HG03432 (cell line): ENCODE data around the gene CTNND2.

Experiments used
- ATAC-seq: cut with Tn5 transposase; IDR thresholded peaks from one replicate; pipeline ENCODE4 v1.9.1; 2021; ENCODE audit warnings: mild to moderate bottlenecking, moderate library complexity; ENCODE audit not compliant: unreplicated experiment

CTNND2 gene

DNA sequence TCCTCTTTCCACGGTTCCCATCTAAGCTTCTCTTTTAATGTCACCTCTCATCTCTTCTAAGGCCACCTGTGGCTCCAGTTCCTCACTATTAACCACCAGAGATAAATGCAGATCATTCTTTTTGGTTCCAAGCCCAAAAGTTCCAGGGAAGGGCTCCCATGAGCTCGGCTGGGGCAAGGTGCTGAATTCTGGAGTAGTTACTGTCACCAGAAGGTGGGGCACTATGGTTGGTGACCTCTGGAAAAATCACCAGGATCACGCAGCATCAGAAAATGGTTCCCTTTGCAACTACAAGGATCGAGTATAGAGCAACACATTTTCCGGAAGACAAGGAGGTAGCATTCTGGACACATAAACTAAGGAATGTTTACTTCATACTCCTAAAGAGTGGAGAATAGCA, 614.5 kb downstream of the CTNND2 start:
- no peak for ATAC-seq

DNA sequence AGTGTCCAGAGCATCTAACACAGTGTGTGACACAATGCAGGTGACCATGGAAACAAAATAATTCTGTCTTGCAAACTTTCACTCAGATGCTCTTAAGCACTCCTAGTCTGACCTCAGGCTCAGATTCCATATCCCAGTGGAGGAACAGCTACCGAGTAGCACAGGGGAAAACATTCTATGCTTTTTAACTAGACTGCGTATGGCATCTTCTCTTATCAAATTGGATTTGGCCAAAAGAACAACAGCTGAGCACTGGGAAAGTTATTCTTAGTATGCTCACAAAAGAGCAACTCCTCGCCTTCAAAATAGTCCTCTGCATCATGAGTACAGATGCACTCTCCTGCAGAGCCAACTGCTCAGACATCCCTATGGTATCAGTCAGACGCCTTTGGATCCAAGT, 615.0 kb downstream of the CTNND2 start:
- no peak for ATAC-seq

DNA sequence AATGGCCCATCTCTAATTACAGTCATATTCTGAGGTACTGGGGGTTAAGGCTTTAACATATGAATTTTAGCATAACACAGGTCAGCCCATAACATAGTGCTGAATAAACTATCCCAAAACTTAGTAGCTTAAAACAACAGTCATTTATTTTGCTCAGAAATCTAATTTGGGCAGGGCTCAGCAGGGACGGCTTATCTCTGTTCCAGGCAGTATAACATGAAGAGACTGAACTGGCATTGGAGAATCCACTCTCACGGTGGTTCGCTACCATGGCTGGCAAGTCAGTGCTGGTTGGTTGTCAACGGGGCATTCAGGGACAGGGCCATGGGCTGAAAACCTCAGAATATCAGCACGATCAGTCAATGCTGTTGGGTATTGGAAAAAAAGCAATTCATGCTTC, 622.4 kb downstream of the CTNND2 start:
- ATAC-seq: no peak

DNA sequence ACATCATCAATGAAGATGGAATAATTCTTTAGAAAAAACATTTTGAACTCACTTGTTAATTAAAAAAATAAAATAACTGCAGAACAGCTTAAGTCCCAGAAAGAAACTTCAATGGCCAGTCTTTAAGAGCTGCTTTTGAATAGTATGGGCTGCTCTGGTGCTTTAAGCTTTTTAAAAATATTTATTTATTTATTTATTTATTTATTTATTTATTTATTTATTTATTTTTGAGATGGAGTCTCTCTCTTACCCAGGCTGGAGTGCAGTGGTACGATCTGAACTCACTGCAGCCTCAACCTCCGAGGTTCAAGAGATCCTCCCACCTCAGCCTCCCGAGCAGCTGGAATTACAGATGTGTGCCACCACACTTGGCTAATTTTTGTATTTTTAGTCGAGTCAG, 626.9 kb downstream of the CTNND2 start:
- ATAC-seq: no peak

DNA sequence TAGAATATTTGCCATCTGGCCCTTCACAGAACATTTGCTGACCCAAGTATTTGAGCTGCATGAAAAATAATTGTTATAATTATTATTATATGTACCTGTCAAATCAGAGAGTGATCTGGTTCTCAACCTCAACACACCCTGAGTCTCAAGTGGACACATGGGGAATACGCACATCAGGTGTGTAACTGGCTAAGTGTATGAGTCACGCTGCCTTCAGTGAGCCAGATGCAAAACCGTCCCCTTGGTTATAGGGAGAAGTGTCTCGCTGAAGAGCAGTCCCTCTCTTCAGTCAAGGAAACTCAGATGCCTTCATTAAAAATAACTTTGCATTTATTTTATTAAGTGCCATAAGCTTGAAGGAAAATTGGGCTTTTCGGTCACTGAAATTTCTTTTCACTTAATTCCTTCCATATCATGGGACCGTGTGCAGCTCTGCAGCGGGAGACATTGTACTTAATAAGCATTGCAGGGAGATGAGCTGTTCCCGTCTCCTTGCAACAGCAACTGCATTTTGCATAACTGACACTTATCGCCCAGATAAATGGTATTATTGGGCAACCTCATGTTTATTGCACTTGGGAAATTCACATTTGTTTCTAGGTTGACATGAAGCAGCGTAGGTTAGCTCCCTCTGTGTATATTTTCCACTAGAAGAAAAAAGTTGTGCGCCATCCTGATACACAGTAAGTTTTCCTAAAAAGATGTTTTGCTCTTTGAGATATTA, 630.9 kb downstream of the CTNND2 start:
- no peak for ATAC-seq

DNA sequence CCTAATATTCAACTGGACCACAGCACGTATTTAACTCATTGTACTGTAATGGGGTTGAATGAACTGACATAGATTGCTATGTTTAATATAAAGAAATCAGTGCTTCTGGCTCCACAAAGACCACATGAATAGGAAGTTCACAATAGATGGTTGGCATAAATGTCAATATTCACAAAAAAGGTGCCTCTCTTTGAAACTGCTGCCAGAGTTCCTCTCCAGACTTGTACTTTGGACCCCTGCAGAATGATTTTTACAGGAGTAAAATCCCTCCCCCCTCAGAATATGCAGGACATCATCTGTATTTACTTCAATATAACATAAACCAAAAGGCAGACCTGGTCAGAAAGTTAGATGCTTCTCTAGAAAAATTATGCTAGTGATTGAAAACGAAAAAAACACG, 634.7 kb downstream of the CTNND2 start:
- ATAC-seq: no peak

DNA sequence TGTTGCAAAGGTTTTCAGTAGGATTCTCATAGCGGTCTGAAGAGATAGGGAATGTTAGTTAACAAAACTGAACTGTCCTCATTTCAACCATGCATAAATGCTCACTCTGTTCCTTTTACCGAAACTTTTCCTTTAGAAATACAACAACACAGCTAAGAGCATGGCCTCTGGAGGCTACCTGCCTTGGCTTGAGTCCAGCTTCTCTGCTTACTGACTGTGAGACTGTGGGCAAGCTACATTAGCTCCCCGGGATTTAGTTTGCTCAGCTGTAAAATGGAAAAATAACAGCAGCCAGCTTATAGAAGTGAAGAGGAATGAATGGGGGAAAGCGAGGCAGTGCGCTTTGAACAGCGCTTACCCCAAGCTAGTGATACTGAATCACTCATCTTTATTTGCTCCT, 635.4 kb downstream of the CTNND2 start:
- ATAC-seq: no peak

DNA sequence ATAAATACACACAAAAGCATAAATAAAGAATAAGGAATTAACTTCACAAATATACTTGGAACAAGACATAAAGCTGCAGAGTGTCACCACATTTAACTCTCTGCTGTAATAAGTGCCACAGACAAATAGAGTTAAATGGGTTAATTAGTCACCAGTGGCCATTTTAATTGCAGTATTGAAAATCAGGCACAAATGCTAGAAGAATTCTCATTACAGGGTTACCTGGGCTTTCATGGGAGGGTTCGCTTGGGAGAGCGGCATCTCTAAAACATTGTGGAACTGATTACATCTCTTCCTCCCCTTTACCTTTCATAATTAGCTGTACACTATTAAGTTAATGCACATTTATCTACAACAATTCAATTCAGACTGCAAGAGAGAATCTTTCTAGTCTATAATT, 637.9 kb downstream of the CTNND2 start:
- ATAC-seq: no peak

DNA sequence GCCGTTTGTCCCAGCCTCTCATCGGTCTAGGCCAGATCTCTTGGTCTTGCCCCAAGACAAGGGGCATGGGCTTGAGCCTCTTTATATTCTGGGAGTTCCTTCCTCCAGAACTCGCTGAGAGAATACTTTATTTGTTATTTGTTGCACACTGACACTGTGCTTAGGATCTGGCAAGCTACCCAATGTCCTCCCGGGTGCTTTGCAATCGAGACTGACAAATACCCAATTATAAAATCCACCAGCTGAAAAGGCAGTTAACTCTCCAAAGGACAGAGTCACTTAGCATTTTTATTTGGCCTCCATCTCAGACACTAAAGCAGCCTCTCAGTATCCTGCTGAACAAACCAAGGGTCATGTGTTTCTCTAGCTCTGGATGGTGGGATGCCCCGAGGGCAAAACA, 643.0 kb downstream of the CTNND2 start:
- no peak for ATAC-seq

DNA sequence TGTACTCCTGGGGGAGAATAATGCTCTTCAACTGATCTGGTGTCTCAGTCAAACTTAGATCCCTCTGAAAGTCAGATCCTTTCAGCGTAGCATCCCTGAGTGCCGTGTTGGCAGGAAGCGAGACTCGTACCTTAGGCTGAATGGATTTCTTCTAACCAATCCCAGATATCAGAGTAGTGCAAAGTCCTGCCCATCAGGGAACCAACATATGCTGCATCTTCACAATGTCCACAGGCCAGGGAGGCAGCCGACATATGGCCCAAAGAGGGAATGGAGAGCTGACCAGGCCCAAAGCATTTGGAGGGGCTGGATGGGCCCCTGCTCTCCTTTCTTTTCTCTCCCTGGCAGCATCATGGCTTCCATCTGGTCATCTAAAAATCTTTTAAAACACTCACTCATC, 646.2 kb downstream of the CTNND2 start:
- ATAC-seq: no peak

DNA sequence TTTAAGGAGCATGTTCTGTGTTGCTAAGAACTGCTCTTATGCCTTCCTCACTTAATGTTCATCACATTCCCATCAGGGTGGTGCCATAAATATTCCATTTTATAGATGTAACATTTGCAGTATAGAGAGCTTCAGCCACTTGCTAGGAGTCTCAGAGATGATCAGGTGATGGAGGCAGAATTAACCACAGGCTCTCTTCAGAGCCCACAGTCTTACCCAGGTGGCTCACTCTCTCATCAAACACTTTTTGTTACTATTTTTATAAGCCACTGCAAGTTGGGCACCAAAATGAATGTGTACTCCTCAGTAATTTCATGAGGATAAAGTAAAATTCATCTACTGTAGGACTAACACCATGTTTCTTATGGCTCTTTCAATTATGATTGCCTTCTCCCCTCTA, 651.7 kb downstream of the CTNND2 start:
- ATAC-seq: no peak

DNA sequence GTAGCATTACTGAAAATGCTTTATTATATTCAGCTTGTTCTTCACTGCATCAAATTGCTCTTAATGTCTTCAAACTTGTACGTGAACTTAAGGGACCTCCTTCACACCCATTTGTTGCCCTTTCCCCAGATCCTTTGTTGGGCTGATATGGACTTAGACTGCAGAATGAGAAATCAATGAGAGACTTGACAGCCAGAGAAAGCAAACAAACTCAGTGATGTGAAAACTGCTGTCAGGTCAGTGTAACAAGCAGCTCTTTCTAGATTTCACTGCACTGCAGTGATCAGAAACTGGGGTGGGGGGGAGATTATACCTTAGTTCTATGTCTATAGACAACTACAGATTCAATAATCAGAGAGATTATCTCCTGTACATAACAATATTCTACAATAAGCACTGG, 652.2 kb downstream of the CTNND2 start:
- ATAC-seq: no peak

DNA sequence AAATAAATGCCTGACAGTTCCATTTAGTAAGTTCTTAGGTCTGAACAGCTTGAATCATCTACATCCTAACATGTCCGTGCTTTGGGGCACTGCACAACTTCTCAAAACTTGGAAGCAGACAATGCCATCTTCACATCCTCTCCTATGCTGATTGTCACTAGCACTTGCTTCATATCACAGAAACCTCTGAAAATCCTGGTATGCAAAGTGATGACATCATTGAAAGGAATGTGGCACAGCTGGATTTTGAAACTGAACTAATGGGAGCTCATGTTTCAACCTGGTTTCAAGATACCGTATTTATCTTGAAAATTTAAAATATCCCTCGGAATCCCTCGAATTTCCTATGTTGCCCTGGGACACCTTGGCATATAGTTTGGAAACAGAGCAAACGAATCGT, 653.0 kb downstream of the CTNND2 start:
- ATAC-seq: no peak

DNA sequence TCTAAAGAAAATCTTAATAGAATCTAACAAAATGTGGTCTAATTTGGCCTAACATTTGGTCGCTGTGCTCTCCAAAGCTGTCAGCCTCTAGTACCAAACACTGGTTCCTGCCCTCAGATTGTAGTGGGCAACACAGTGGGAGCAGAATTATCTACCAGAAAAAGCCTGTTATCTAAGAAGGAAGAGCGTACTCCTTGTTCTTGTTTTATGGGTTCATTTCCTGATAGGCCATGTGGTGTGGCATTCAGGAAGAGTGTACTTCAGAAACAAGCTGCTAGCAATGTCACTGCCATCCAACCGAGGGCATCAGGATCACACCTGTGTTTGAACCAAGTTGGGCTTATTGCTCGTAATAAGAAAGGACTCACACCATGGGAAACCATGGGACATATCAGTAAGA, 655.3 kb downstream of the CTNND2 start:
- ATAC-seq: no peak

DNA sequence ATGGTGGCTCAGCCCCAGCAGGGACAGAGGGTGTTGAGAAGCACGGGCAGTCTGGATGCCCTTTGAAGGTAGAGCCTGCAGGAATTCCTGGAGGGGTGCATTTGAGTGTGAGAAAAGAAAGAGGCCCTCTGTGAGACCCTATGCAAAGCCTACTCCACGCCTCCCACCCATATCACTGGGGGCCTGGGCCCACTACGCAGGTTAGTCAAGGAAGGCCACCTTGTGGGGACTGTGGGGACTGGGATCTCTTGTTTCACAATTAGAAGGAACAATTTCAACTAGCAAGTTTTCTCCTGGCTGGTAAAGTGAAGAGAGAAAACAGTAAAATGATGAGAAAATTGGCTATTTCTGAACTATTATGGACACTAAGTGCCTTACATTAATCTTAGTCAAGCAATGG, 657.0 kb downstream of the CTNND2 start:
- no peak for ATAC-seq

DNA sequence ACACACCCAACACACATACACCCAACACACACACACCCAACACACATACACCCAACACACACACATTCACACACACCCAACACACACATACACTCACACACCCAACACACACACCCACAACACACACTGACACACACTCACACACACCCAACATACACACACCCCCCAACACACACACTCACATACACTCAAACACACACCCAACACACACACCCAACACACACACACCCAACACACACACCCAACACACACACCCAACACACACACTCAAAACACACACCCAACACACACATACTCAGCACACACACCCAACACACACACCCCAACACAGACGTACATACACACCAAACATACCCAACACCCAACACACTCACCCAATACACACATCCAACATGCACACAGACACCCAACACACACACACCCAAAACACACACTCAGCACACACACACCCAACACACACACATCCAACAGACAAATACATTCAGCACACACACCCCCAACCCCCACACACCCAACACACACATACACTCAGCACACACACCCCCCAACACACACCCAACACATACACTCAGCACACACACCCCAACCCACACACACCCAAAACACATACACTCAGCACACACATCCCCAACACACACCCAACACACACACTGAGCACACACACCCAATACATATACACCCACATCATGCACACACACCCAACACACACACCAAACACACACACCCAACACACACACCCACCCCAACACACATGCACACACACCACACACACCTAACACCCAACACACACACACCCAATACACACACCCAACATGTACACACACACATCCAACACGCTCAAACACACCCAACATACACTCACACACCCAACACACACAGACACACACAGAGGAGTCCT, 663.7 kb downstream of the CTNND2 start:
- ATAC-seq: no peak

DNA sequence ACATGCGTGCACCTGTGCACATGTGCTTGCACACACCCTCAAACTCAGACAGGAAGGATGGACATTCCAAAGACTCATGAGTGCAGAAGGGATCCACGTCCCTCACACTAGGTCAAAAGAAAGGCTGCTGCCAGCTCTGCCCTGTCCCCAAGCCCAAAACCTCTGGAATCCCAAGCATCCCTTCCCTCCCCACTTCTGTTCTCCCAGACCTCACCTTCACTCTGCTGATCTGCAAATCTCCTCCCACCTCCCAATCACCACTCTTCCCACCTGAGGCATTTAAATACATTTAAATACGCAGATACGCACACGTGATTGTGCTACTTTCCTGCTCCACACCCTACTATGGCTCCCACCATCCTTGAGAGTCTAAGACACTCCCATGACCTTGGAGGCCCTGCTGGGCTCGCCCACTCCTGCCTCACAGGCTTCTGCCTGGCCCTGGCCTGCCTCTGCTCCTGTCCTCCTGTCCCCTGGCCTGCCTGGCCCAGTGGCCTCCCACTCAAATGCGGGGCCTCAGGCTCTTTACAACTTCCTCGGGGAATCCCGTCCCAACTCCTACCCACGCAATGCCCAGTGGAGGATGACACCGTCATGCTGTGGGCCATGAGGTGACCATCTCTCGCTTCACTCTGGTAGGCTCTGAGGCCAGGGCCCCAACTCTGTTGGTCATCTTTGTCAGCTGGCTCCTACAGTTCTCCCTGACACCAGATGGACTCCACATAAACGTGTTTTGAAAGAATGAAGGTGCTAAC, 664.8 kb downstream of the CTNND2 start:
- no peak for ATAC-seq

DNA sequence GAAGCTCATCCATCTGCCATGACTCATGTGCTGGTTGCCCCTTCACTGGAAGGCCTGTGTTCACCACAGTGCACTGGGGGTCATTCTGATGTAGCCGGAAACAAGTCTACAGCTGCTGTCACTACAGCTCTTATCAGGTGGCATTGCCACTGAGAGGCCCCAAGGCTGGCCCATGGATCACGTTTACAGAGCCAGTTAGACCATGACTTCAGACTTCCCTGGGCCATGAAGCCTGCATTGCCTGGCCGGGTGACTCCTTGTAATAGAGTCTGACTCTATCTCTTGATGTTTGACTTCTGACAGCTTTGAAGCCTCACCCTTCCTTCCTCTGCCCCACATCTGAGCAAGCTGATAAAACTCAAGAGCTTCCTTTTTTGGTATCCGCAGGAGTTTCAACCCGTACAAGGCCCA, 669.7 kb downstream of the CTNND2 start:
- no peak for ATAC-seq

DNA sequence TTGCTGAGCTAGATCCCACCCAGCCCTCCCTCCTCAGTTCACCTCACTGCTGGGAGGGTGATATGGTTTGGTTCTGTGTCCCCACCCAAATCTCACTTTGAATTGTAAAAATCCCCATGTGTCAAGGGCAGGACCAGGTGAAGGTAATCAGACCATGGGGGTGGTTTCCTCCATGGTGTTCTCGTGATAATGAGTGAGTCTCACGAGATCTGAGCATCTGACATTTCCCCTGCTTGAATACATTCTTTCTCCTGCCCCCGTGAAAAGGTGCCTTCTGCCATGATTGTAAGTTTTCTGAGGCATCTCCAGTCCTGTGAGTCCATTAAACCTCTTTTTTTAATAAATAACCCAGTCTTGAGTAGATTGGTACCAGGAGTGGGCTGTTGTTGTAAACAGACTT, 673.4 kb downstream of the CTNND2 start:
- ATAC-seq: no peak

DNA sequence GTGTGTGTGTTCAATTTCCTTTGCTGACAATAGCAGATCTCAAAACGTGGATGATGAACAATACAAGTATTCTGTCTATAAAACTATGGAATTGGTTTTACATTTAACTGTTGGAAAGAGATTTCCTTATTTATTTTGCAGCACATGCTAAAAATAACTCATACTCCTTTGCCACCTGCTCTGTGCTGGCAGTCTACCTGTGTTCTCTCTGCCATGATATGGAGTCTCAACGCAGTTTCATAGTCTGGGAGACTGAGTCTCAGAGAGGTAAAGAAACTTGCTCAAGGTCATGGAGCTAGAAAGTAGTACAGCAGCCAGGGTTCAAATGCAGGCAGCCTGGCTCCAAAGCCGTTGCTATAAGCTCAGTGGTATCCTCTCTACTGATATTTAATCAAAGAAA, 677.2 kb downstream of the CTNND2 start:
- ATAC-seq: no peak

DNA sequence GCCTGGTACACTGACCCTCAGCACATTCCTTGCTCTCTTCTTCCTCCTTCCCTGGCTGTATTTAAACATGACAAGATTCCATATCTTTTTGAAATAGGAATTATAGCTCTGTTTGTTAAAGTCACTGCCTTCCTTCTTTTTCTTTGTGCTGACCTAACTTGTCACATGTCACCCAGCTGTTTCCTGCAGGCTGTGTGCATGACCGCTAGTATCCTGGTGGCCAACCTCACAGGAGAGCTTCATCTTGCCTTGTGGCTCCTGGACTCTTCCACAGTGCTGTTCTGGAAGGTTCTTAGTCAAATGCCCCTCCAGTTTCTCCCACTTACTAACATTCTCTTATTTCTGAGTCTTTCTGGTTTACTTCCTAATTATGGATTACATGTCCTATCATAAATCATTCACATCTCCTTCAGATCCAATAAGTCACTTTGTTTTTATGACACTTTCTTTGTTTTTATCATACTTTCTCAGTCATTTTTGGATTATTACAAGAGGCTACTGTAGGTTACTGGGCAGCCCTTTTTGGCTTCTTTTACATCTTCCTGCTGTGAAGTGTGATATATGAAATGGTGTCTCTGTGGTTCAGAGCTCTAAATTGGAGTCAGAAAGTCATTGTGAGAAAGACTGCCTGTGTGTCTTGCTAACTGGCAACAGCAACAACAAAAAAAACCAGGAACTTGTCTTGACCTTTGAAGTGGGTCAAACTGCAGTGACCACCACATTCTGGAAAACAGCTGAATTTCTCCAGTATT, 679.6 kb downstream of the CTNND2 start:
- ATAC-seq: no peak
